GM23338 (cell line): Measurements from ENCODE around the gene PLRG1. TPM values are rescaled to one million over a fixed set of nuclear protein-coding genes. Genes with fewer than 3 reads are reported as not detected.

Experiments used
- ATAC-seq: fragments of 200-7000 bp; cut with Tn5 transposase; 3 replicates; pipeline ENCODE4 v1.9.1; 2020
- DNase-seq: peaks from one replicate; pipeline ENCODE4 v3.0.0-alpha.2; 2015; ENCODE audit warnings: low spot score
- H2AFZ ChIP-seq: fragments of 200-600 bp; sonication (generic); 2 replicates; pipeline ENCODE4 v1.8.0; 2016; ENCODE audit warnings: antibody characterized with exemption, mild to moderate bottlenecking, moderate library complexity
- H3F3A ChIP-seq: fragments of 200-600 bp; sonication (generic); replicated peaks from 2 replicates; pipeline ENCODE4 v1.8.0; 2017; ENCODE audit warnings: antibody characterized with exemption, mixed run types, low read depth
- H3K27ac ChIP-seq: fragments of 200-600 bp; sonication (generic); 2 replicates; pipeline ENCODE4 v1.6.1; 2016; ENCODE audit warnings: low read depth
- H3K27me3 ChIP-seq: fragments of 200-600 bp; sonication (generic); 2 replicates; pipeline ENCODE4 v1.8.0; 2016; ENCODE audit warnings: mild to moderate bottlenecking, mixed run types, moderate library complexity; ENCODE audit not compliant: insufficient read depth
- H3K36me3 ChIP-seq: fragments of 200-600 bp; sonication (generic); 2 replicates; pipeline ENCODE4 v1.8.0; 2016; ENCODE audit warnings: mild to moderate bottlenecking; ENCODE audit not compliant: insufficient read depth
- H3K4me1 ChIP-seq: fragments of 200-600 bp; sonication (generic); 2 replicates; pipeline ENCODE4 v1.8.0; 2016; ENCODE audit warnings: mild to moderate bottlenecking, moderate library complexity; ENCODE audit not compliant: insufficient read depth
- H3K4me2 ChIP-seq: fragments of 200-600 bp; sonication (generic); 2 replicates; pipeline ENCODE4 v1.7.1; 2017; ENCODE audit warnings: mixed run types
- H3K4me3 ChIP-seq: fragments of 200-600 bp; sonication (generic); 2 replicates; pipeline ENCODE4 v1.6.1; 2016; ENCODE audit warnings: mixed run types
- H3K79me2 ChIP-seq: fragments of 200-600 bp; sonication (generic); replicated peaks from 2 replicates; pipeline ENCODE4 v1.8.0; 2017; ENCODE audit warnings: mild to moderate bottlenecking; ENCODE audit not compliant: insufficient read depth
- H3K9me2 ChIP-seq: fragments of 200-600 bp; sonication (generic); 2 replicates; pipeline ENCODE4 v1.8.0; 2017; ENCODE audit not compliant: insufficient read depth
- H4K20me1 ChIP-seq: fragments of 200-600 bp; sonication (generic); replicated peaks from 2 replicates; pipeline ENCODE4 v1.8.0; 2017; ENCODE audit warnings: mild to moderate bottlenecking; ENCODE audit not compliant: insufficient read depth
- H3K27ac Mint-ChIP-seq: 2 replicates; pipeline ENCODE4 v1.8.0; 2020; ENCODE audit warnings: inconsistent platforms, mild to moderate bottlenecking, moderate library complexity, mixed read lengths
- H3K27me3 Mint-ChIP-seq: 3 replicates; pipeline ENCODE4 v1.8.0; 2022; ENCODE audit warnings: low read depth, mild to moderate bottlenecking, moderate library complexity, mixed read lengths, inconsistent platforms; ENCODE audit not compliant: insufficient read depth, poor library complexity
- H3K36me3 Mint-ChIP-seq: 3 replicates; pipeline ENCODE4 v1.8.0; 2021; ENCODE audit warnings: low read depth, mild to moderate bottlenecking, inconsistent platforms, moderate library complexity, mixed read lengths
- H3K4me1 Mint-ChIP-seq: 3 replicates; pipeline ENCODE4 v1.8.0; 2020; ENCODE audit warnings: mild to moderate bottlenecking, inconsistent platforms, mixed read lengths
- H3K4me3 Mint-ChIP-seq: 3 replicates; pipeline ENCODE4 v1.8.0; 2021; ENCODE audit warnings: moderate library complexity, mild to moderate bottlenecking, inconsistent platforms, mixed read lengths
- H3K9me3 Mint-ChIP-seq: 3 replicates; pipeline ENCODE4 v1.8.0; 2020; ENCODE audit warnings: moderate library complexity, mild to moderate bottlenecking, inconsistent platforms, mixed read lengths
- CREB1 ChIP-seq: fragments of 250-450 bp; sonication (Bioruptor Pico); IDR thresholded peaks from 2 replicates; pipeline ENCODE4 v1.5.0; 2020; ENCODE audit warnings: low read depth, mild to moderate bottlenecking, moderate library complexity
- EZH2 ChIP-seq: fragments of 200-600 bp; sonication (generic); IDR thresholded peaks from one replicate; pipeline ENCODE4 v1.8.0; 2017; ENCODE audit warnings: antibody characterized with exemption, mild to moderate bottlenecking, low read depth; ENCODE audit not compliant: unreplicated experiment
- EZH2phosphoT487 ChIP-seq: fragments of 200-600 bp; sonication (generic); IDR thresholded peaks from one replicate; pipeline ENCODE4 v1.8.1; 2018; ENCODE audit warnings: antibody characterized with exemption; ENCODE audit not compliant: unreplicated experiment
- JUNB ChIP-seq: IDR thresholded peaks from one replicate; pipeline ENCODE4 v1.6.1; 2016; ENCODE audit warnings: antibody characterized with exemption; ENCODE audit not compliant: unreplicated experiment
- NANOG ChIP-seq: IDR thresholded peaks from 2 replicates; pipeline ENCODE4 v1.6.1; 2016; ENCODE audit warnings: antibody characterized with exemption, borderline replicate concordance
- POLR2AphosphoS5 ChIP-seq: IDR thresholded peaks from 2 replicates; pipeline ENCODE4 v1.6.1; 2016; ENCODE audit warnings: antibody characterized with exemption, low read depth
- STAT1 ChIP-seq: IDR thresholded peaks from one replicate; pipeline ENCODE4 v1.6.1; 2016; ENCODE audit warnings: antibody characterized with exemption; ENCODE audit not compliant: unreplicated experiment
- ZNF114 ChIP-seq: fragments of 250-450 bp; sonication (Bioruptor Pico); IDR thresholded peaks from 2 replicates; pipeline ENCODE4 v1.5.0; 2020; ENCODE audit warnings: mild to moderate bottlenecking, moderate library complexity
- ZNF331 ChIP-seq: fragments of 250-450 bp; sonication (Bioruptor Pico); IDR thresholded peaks from 2 replicates; pipeline ENCODE4 v1.5.0; 2020; ENCODE audit warnings: low read depth, mild to moderate bottlenecking, moderate library complexity
- polyA plus RNA-seq: library from polyadenylated mRNA; unstranded; fragments of >200 nt; fragmentation: Nextera tagmentation; extraction: Ambion mirVana; gene quantifications from 2 replicates; pipeline ENCODE4 v1.2.1, GENCODE V29; 2016
- total RNA-seq: library from RNA; depleted of rRNA; stranded (reverse); fragments of >200 nt; shearing (Covaris generic); gene quantifications from 2 replicates; pipeline ENCODE4 v1.2.3, GENCODE V29; 2014
- TF ChIP-seq, protein P1 (sequence below), 2 experiments: fragments of 200-600 bp in 1 of 2; sonication (generic) in 1 of 2; conservative IDR thresholded peaks; 2 replicates each; pipeline versions ENCODE4 v1.5.1 to v1.6.1; 2016 to 2017; ENCODE audit warnings: antibody characterized with exemption in 2 of 2, low read depth in 2 of 2, mild to moderate bottlenecking in 2 of 2, moderate library complexity in 1 of 2
- TF ChIP-seq, protein P2 (sequence below): fragments of 250-450 bp; sonication (Bioruptor Pico); IDR thresholded peaks from 2 replicates; pipeline ENCODE4 v1.5.0; 2020; ENCODE audit warnings: mild to moderate bottlenecking, moderate library complexity
- TF ChIP-seq, protein P3 (sequence below): IDR thresholded peaks from 2 replicates; pipeline ENCODE4 v1.6.1; 2016; ENCODE audit warnings: antibody characterized with exemption
- TF ChIP-seq, protein P4 (sequence below): IDR thresholded peaks from one replicate; pipeline ENCODE4 v1.6.1; 2018; ENCODE audit warnings: antibody characterized with exemption; ENCODE audit not compliant: unreplicated experiment

PLRG1 gene
- total and polyA plus RNA-seq, 2 experiments from 2014 or later, result 77.3 to 82.7 TPM

DNA sequence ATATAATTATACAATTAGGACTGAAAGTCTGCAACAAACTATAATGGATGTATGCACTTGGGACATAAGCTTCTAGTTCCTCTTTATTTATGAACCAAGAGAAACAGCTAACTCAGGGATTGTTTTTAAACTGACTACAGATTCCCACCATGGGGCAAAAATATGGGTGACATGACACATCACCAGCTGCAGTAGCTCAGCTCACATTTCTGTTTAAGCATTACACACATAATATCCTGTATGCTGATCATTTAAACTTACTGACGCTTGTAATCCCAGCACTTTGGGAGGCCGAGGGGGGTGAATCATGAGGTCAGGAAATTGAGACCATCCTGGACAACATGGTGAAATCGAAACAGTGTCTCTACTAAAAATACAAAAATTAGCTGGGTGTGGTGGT is 24.1 kb upstream of the PLRG1 start:
- no peak overlapping the region for H3K27ac ChIP-seq
- DNase-seq (no peak), ATAC-seq (no peak)
- no peaks in the 10 kb centered on the region for H3K4me1 Mint-ChIP-seq
- no peaks in the 10 kb centered on the region for H3K9me3 Mint-ChIP-seq
- no peaks in the 10 kb centered on the region for H3K4me1 ChIP-seq
- H3K9me2 ChIP-seq, result no peaks in the 10 kb centered on the region
- TF ChIP-seq JUNB (no peak), STAT1 (no peak), EZH2 (no peak), ZNF331 (CRISPR knock-in tag) (no peak), EZH2phosphoT487 (no peak), NANOG (no peak), POLR2AphosphoS5 (no peak), CREB1 (CRISPR knock-in tag) (no peak), ZNF114 (no peak)
- TF ChIP-seq, protein P1, sequence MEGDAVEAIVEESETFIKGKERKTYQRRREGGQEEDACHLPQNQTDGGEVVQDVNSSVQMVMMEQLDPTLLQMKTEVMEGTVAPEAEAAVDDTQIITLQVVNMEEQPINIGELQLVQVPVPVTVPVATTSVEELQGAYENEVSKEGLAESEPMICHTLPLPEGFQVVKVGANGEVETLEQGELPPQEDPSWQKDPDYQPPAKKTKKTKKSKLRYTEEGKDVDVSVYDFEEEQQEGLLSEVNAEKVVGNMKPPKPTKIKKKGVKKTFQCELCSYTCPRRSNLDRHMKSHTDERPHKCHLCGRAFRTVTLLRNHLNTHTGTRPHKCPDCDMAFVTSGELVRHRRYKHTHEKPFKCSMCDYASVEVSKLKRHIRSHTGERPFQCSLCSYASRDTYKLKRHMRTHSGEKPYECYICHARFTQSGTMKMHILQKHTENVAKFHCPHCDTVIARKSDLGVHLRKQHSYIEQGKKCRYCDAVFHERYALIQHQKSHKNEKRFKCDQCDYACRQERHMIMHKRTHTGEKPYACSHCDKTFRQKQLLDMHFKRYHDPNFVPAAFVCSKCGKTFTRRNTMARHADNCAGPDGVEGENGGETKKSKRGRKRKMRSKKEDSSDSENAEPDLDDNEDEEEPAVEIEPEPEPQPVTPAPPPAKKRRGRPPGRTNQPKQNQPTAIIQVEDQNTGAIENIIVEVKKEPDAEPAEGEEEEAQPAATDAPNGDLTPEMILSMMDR (conservative IDR thresholded peaks at IDR 0.05; ENCODE audit: low read depth in 2 of 2), result no peak
- TF ChIP-seq, protein P2, sequence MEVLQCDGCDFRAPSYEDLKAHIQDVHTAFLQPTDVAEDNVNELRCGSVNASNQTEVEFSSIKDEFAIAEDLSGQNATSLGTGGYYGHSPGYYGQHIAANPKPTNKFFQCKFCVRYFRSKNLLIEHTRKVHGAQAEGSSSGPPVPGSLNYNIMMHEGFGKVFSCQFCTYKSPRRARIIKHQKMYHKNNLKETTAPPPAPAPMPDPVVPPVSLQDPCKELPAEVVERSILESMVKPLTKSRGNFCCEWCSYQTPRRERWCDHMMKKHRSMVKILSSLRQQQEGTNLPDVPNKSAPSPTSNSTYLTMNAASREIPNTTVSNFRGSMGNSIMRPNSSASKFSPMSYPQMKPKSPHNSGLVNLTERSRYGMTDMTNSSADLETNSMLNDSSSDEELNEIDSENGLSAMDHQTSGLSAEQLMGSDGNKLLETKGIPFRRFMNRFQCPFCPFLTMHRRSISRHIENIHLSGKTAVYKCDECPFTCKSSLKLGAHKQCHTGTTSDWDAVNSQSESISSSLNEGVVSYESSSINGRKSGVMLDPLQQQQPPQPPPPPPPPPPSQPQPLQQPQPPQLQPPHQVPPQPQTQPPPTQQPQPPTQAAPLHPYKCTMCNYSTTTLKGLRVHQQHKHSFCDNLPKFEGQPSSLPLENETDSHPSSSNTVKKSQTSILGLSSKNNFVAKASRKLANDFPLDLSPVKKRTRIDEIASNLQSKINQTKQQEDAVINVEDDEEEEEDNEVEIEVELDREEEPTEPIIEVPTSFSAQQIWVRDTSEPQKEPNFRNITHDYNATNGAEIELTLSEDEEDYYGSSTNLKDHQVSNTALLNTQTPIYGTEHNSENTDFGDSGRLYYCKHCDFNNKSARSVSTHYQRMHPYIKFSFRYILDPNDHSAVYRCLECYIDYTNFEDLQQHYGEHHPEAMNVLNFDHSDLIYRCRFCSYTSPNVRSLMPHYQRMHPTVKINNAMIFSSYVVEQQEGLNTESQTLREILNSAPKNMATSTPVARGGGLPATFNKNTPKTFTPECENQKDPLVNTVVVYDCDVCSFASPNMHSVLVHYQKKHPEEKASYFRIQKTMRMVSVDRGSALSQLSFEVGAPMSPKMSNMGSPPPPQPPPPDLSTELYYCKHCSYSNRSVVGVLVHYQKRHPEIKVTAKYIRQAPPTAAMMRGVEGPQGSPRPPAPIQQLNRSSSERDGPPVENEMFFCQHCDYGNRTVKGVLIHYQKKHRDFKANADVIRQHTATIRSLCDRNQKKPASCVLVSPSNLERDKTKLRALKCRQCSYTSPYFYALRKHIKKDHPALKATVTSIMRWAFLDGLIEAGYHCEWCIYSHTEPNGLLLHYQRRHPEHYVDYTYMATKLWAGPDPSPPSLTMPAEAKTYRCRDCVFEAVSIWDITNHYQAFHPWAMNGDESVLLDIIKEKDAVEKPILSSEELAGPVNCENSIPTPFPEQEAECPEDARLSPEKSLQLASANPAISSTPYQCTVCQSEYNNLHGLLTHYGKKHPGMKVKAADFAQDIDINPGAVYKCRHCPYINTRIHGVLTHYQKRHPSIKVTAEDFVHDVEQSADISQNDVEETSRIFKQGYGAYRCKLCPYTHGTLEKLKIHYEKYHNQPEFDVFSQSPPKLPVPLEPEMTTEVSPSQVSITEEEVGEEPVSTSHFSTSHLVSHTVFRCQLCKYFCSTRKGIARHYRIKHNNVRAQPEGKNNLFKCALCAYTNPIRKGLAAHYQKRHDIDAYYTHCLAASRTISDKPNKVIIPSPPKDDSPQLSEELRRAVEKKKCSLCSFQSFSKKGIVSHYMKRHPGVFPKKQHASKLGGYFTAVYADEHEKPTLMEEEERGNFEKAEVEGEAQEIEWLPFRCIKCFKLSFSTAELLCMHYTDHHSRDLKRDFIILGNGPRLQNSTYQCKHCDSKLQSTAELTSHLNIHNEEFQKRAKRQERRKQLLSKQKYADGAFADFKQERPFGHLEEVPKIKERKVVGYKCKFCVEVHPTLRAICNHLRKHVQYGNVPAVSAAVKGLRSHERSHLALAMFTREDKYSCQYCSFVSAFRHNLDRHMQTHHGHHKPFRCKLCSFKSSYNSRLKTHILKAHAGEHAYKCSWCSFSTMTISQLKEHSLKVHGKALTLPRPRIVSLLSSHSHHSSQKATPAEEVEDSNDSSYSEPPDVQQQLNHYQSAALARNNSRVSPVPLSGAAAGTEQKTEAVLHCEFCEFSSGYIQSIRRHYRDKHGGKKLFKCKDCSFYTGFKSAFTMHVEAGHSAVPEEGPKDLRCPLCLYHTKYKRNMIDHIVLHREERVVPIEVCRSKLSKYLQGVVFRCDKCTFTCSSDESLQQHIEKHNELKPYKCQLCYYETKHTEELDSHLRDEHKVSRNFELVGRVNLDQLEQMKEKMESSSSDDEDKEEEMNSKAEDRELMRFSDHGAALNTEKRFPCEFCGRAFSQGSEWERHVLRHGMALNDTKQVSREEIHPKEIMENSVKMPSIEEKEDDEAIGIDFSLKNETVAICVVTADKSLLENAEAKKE (CRISPR knock-in tag), result no peak
- TF ChIP-seq, protein P3, sequence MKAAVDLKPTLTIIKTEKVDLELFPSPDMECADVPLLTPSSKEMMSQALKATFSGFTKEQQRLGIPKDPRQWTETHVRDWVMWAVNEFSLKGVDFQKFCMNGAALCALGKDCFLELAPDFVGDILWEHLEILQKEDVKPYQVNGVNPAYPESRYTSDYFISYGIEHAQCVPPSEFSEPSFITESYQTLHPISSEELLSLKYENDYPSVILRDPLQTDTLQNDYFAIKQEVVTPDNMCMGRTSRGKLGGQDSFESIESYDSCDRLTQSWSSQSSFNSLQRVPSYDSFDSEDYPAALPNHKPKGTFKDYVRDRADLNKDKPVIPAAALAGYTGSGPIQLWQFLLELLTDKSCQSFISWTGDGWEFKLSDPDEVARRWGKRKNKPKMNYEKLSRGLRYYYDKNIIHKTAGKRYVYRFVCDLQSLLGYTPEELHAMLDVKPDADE, result no peak
- TF ChIP-seq, protein P4, sequence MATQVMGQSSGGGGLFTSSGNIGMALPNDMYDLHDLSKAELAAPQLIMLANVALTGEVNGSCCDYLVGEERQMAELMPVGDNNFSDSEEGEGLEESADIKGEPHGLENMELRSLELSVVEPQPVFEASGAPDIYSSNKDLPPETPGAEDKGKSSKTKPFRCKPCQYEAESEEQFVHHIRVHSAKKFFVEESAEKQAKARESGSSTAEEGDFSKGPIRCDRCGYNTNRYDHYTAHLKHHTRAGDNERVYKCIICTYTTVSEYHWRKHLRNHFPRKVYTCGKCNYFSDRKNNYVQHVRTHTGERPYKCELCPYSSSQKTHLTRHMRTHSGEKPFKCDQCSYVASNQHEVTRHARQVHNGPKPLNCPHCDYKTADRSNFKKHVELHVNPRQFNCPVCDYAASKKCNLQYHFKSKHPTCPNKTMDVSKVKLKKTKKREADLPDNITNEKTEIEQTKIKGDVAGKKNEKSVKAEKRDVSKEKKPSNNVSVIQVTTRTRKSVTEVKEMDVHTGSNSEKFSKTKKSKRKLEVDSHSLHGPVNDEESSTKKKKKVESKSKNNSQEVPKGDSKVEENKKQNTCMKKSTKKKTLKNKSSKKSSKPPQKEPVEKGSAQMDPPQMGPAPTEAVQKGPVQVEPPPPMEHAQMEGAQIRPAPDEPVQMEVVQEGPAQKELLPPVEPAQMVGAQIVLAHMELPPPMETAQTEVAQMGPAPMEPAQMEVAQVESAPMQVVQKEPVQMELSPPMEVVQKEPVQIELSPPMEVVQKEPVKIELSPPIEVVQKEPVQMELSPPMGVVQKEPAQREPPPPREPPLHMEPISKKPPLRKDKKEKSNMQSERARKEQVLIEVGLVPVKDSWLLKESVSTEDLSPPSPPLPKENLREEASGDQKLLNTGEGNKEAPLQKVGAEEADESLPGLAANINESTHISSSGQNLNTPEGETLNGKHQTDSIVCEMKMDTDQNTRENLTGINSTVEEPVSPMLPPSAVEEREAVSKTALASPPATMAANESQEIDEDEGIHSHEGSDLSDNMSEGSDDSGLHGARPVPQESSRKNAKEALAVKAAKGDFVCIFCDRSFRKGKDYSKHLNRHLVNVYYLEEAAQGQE, result no peak
- no peaks in the 10 kb centered on the region for H3K27me3 ChIP-seq
- H3K4me3 ChIP-seq, result no peak overlapping the region
- no peaks in the 10 kb centered on the region for H3K36me3 ChIP-seq
- H3K4me2 ChIP-seq, result no peak overlapping the region
- H3K27ac Mint-ChIP-seq, result no peak overlapping the region
- H2AFZ ChIP-seq, result no peak overlapping the region
- no peaks in the 10 kb centered on the region for H4K20me1 ChIP-seq
- no peaks in the 10 kb centered on the region for H3K79me2 ChIP-seq
- no peaks in the 10 kb centered on the region for H3K36me3 Mint-ChIP-seq
- H3F3A ChIP-seq, result no peaks in the 10 kb centered on the region
- H3K4me3 Mint-ChIP-seq, result no peak overlapping the region
- peaks cover 2% of the 10 kb centered on the region for H3K27me3 Mint-ChIP-seq
